HepG2 (cell line): Measurements from ENCODE around the gene SLC4A7. TPM values are rescaled to one million over a fixed set of nuclear protein-coding genes. Genes with fewer than 3 reads are reported as not detected.

Source experiments
- ARID3A ChIP-seq: IDR thresholded peaks from 2 replicates; pipeline ENCODE4 v1.6.1; 2012; ENCODE audit warnings: low read depth, low read length, improper control_type of control experiment
- ATF2 ChIP-seq: sonication (generic); formaldehyde crosslinking; IDR thresholded peaks from 2 replicates; pipeline ENCODE4 v1.4.0; 2020; ENCODE audit warnings: missing genetic modification reagents
- CREM ChIP-seq, 2 experiments: sonication (generic) in 1 of 2; formaldehyde crosslinking in 1 of 2; IDR thresholded peaks; 2 replicates each; pipeline versions ENCODE4 v1.4.0 to v1.6.1; 2016 to 2020; ENCODE audit warnings: antibody characterized with exemption in 1 of 2, mild to moderate bottlenecking in 1 of 2, missing genetic modification reagents in 1 of 2
- HBP1 ChIP-seq: IDR thresholded peaks from 2 replicates; pipeline ENCODE4 v1.6.1; 2016; ENCODE audit warnings: low read depth, control low read depth
- HNF4A ChIP-seq: sonication (generic); formaldehyde crosslinking; IDR thresholded peaks from 2 replicates; pipeline ENCODE4 v1.4.0; 2020; ENCODE audit warnings: missing genetic modification reagents
- LRRFIP1 ChIP-seq: sonication (generic); formaldehyde crosslinking; conservative IDR thresholded peaks from 2 replicates; pipeline ENCODE4 v1.4.0; 2020; ENCODE audit warnings: missing genetic modification reagents
- POLR2G ChIP-seq: fragments of 200-400 bp; formaldehyde crosslinking; IDR thresholded peaks from 2 replicates; pipeline ENCODE4 v1.6.1; 2018; ENCODE audit warnings: mild to moderate bottlenecking, low read depth, low read length, moderate library complexity
- RELA ChIP-seq: sonication (generic); formaldehyde crosslinking; IDR thresholded peaks from 2 replicates; pipeline ENCODE4 v1.4.0; 2020; ENCODE audit warnings: missing genetic modification reagents
- RXRB ChIP-seq: IDR thresholded peaks from 2 replicates; pipeline ENCODE4 v1.6.1; 2016; ENCODE audit warnings: borderline replicate concordance, missing genetic modification reagents, missing compliant biosample characterization
- SNAPC5 ChIP-seq: sonication (generic); formaldehyde crosslinking; IDR thresholded peaks from 2 replicates; pipeline ENCODE4 v1.8.1; 2023; ENCODE audit warnings: mild to moderate bottlenecking, missing genetic modification reagents, borderline replicate concordance
- TCF7L2 ChIP-seq: IDR thresholded peaks from 2 replicates; pipeline ENCODE4 v1.6.1; 2011; ENCODE audit warnings: mild to moderate bottlenecking, low read depth, low read length, moderate library complexity
- TGIF2 ChIP-seq: IDR thresholded peaks from 2 replicates; pipeline ENCODE4 v1.6.1; 2016; ENCODE audit warnings: control low read depth, missing compliant biosample characterization
- ZBTB37 ChIP-seq: sonication (generic); formaldehyde crosslinking; IDR thresholded peaks from 2 replicates; pipeline ENCODE4 v1.4.0; 2020; ENCODE audit warnings: mild to moderate bottlenecking, missing genetic modification reagents
- ZFP1 ChIP-seq: IDR thresholded peaks from 2 replicates; pipeline ENCODE4 v1.6.1; 2016
- ZNF337 ChIP-seq: sonication (generic); formaldehyde crosslinking; IDR thresholded peaks from 2 replicates; pipeline ENCODE4 v1.5.1; 2020; ENCODE audit warnings: missing genetic modification reagents, low read depth, mild to moderate bottlenecking, borderline replicate concordance
- ZNF382 ChIP-seq: sonication (generic); formaldehyde crosslinking; IDR thresholded peaks from 2 replicates; pipeline ENCODE4 v1.5.0; 2020; ENCODE audit warnings: missing genetic modification reagents, mild to moderate bottlenecking, borderline replicate concordance
- ZNF619 ChIP-seq: sonication (generic); formaldehyde crosslinking; IDR thresholded peaks from 2 replicates; pipeline ENCODE4 v1.4.0; 2020; ENCODE audit warnings: mild to moderate bottlenecking, missing genetic modification reagents
- ZNF691 ChIP-seq: sonication (generic); formaldehyde crosslinking; IDR thresholded peaks from 2 replicates; pipeline ENCODE4 v1.4.0; 2020; ENCODE audit warnings: missing genetic modification reagents, low read depth, mild to moderate bottlenecking, borderline replicate concordance
- ZNF709 ChIP-seq: sonication (generic); formaldehyde crosslinking; IDR thresholded peaks from 2 replicates; pipeline ENCODE4 v1.5.0; 2020; ENCODE audit warnings: mild to moderate bottlenecking, missing genetic modification reagents
- ZNF780A ChIP-seq: sonication (generic); formaldehyde crosslinking; IDR thresholded peaks from 2 replicates; pipeline ENCODE4 v1.8.0; 2022; ENCODE audit warnings: mild to moderate bottlenecking, missing genetic modification reagents, moderate library complexity
- ZSCAN22 ChIP-seq: sonication (generic); formaldehyde crosslinking; IDR thresholded peaks from 2 replicates; pipeline ENCODE4 v1.4.0; 2020; ENCODE audit warnings: mild to moderate bottlenecking, missing genetic modification reagents
- polyA plus RNA-seq, 8 experiments: library from polyadenylated mRNA; depleted of rRNA in 3 of 8; stranded (reverse) in 7 of 8; unstranded in 1 of 8; fragments of >200 nt; fragmentation: Illumina TruSeq in 4 of 8; extraction: Trizol in 4 of 8; gene quantifications; 2 replicates each; pipeline versions ENCODE4 v1.2.1 to v1.2.3, GENCODE V29; 2011 to 2016; ENCODE audit warnings: low read depth in 4 of 8, missing spikeins in 1 of 8, mixed read lengths in 1 of 8; ENCODE audit not compliant: insufficient read depth in 1 of 8
- total RNA-seq, 5 experiments: library from RNA; depleted of rRNA; stranded (reverse); fragments of >200 nt; fragmentation: Illumina TruSeq; extraction: Trizol; gene quantifications; 2 replicates each; pipeline ENCODE4 v1.2.3, GENCODE V29; 2016; ENCODE audit warnings: low read depth in 1 of 5

SLC4A7 gene
- total and polyA plus RNA-seq, 2 of the 13 experiments (the other 11 are each of a cell fraction or from before 2014, with no cell fraction given) = 16.4 to 43.8 TPM

GRCh38 chr3:27366062-27366591, 118.1 kb downstream of the SLC4A7 start (continued):
- TF ChIP-seq ATF2 = peak; percentile 32; the same call in 1 of the 2 replicates
- TF ChIP-seq LRRFIP1 = no peak
- peak; percentile 80 for TF ChIP-seq HNF4A (CRISPR knock-in tag)
- no peak for TF ChIP-seq SNAPC5
- TF ChIP-seq ARID3A = peak; percentile 72
- 0 out of 2 replicates have a peak, but pooled peaks have one; percentile 44 for TF ChIP-seq POLR2G
- no peak for TF ChIP-seq ZNF780A (CRISPR knock-in tag)
- TF ChIP-seq ZNF619 (CRISPR knock-in tag) = no peak
- no peak for TF ChIP-seq ZNF382 (CRISPR knock-in tag)
- TF ChIP-seq ZFP1 = no peak
- no peak for TF ChIP-seq RELA
- TF ChIP-seq TGIF2 = peak; percentile 58; the same call in 1 of the 2 replicates
- TF ChIP-seq ZBTB37 (CRISPR knock-in tag) = no peak
- no peak for TF ChIP-seq ZNF337
- TF ChIP-seq ZSCAN22 (CRISPR knock-in tag) = no peak
- no peak for TF ChIP-seq HBP1 (CRISPR knock-in tag)
- peak; percentile 94 for TF ChIP-seq RXRB (CRISPR knock-in tag)
- peak; percentile 99 for TF ChIP-seq ZNF691 (CRISPR knock-in tag)
- TF ChIP-seq CREM (IDR thresholded peaks at IDR 0.05) = no peak
- TF ChIP-seq CREM (CRISPR knock-in tag; IDR thresholded peaks at IDR 0.05) = no peak
- TF ChIP-seq ZNF709 (CRISPR knock-in tag) = no peak
- no peak for TF ChIP-seq TCF7L2
